A673 (cell line): ENCODE data around the gene SMARCAL1. TPM values are rescaled to one million over a fixed set of nuclear protein-coding genes. Genes with fewer than 3 reads are reported as not detected.

Source experiments
- BruUV-seq: library from RNA; stranded (reverse); fragments of 400-500 nt; replicated peaks from 2 replicates; lab custom pipeline; 2021; lab: Mats Ljungman, UMichigan
- CTCF ChIA-PET: fragments of 300-600 bp; sonication (Branson Sonifier 250); formaldehyde crosslinking; loops from one replicate; lab custom pipeline; 2022; ENCODE audit warnings: antibody characterized with exemption; lab: Charles Lee
- POLR2A ChIA-PET: fragments of 300-600 bp; sonication (Branson Sonifier 250); formaldehyde crosslinking; loops from one replicate; lab custom pipeline; 2022; ENCODE audit warnings: antibody characterized with exemption; ENCODE audit not compliant: low non-redundant PET; lab: Charles Lee
- DNase-seq: peaks from one replicate; pipeline ENCODE4 v3.0.0-alpha.2; 2015; ENCODE audit warnings: low spot score
- H3K27ac ChIP-seq: fragments of 200-600 bp; sonication (generic); 2 replicates; pipeline ENCODE4 v1.5.1; 2016; ENCODE audit warnings: mixed run types, low read depth, mild to moderate bottlenecking, mixed read lengths, antibody characterized with exemption, low read length; ENCODE audit not compliant: poor library complexity, severe bottlenecking
- H3K27me3 ChIP-seq: fragments of 200-600 bp; sonication (generic); replicated peaks from 2 replicates; pipeline ENCODE4 v1.6.1; 2017; ENCODE audit warnings: mixed run types, low read depth, mild to moderate bottlenecking, mixed read lengths, antibody characterized with exemption, low read length; ENCODE audit not compliant: insufficient read depth, poor library complexity
- H3K36me3 ChIP-seq: fragments of 200-600 bp; sonication (generic); 2 replicates; pipeline ENCODE4 v1.6.1; 2016; ENCODE audit warnings: mixed run types, mild to moderate bottlenecking, mixed read lengths, antibody characterized with exemption, low read length; ENCODE audit not compliant: insufficient read depth, poor library complexity, severe bottlenecking
- H3K4me1 ChIP-seq: fragments of 200-600 bp; sonication (generic); 2 replicates; pipeline ENCODE4 v1.6.1; 2017; ENCODE audit warnings: mixed run types, mild to moderate bottlenecking, mixed read lengths, antibody characterized with exemption, low read length; ENCODE audit not compliant: insufficient read depth, poor library complexity, severe bottlenecking
- H3K4me3 ChIP-seq: fragments of 200-600 bp; sonication (generic); 2 replicates; pipeline ENCODE4 v1.5.1; 2016; ENCODE audit warnings: low read depth, mixed run types, mild to moderate bottlenecking, mixed read lengths, low read length; ENCODE audit not compliant: poor library complexity, severe bottlenecking
- H3K9me3 ChIP-seq: fragments of 200-600 bp; sonication (generic); 2 replicates; pipeline ENCODE4 v1.6.1; 2016; ENCODE audit warnings: mixed run types, low read depth, mild to moderate bottlenecking, mixed read lengths, antibody characterized with exemption, low read length; ENCODE audit not compliant: poor library complexity, severe bottlenecking
- EZH2 ChIP-seq: fragments of 200-600 bp; sonication (generic); IDR thresholded peaks from 2 replicates; pipeline ENCODE4 v1.6.1; 2017; ENCODE audit warnings: borderline replicate concordance, low read depth, mild to moderate bottlenecking, mixed read lengths, antibody characterized with exemption, low read length; ENCODE audit not compliant: poor library complexity, severe bottlenecking
- intact Hi-C: fragments of 100-400 bp; cut with micrococcal nuclease; formaldehyde crosslinking; loops from one replicate; pipeline ENCODE4 v1.10.0; 2022; ENCODE audit not compliant: unreplicated experiment
- total RNA-seq: library from RNA; stranded (reverse); gene quantifications from 2 replicates; pipeline ENCODE4 v1.2.3, GENCODE V29; 2021
- TF ChIP-seq, protein P1 (sequence below): fragments of 300-800, 200-600 bp; sonication (generic); conservative IDR thresholded peaks from 2 replicates; pipeline ENCODE4 v1.5.1; 2017; ENCODE audit warnings: low read depth, mild to moderate bottlenecking, antibody characterized with exemption, low read length, moderate library complexity, mixed read lengths

Gene SMARCAL1
- total RNA-seq, 1 experiment from 2014 or later: 20.7 TPM

DNA sequence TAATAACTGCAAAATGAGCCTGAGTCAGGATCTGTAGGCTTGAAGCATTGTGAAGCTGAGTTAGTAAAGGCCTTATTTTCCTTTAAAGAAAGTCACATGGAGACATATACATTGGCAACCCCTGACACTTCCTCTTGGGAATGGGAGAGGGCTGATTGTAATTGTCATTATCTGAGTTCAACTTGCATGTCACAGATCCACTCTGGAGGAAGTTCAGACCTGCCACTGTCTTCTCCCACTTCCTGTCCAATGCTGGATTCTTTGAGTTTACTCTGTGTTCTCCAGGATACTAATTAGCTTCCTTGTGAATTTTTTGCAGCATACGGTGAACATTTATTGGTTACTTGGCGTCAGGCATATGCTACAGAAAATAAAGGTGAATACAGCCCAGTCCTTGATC lies 34.1 kb downstream of the SMARCAL1 start:
- POLR2A ChIA-PET: no interaction called here
- Histone ChIP-seq H3K27ac (no peak overlapping the region), H3K9me3 (no peaks in the 10 kb centered on the region), H3K36me3 (peaks cover 13% of the 10 kb centered on the region), H3K27me3 (no peaks in the 10 kb centered on the region), H3K4me3 (no peak overlapping the region), H3K4me1 (peaks cover 15% of the 10 kb centered on the region)
- CTCF ChIA-PET: no interaction called here
- TF ChIP-seq, protein P1, sequence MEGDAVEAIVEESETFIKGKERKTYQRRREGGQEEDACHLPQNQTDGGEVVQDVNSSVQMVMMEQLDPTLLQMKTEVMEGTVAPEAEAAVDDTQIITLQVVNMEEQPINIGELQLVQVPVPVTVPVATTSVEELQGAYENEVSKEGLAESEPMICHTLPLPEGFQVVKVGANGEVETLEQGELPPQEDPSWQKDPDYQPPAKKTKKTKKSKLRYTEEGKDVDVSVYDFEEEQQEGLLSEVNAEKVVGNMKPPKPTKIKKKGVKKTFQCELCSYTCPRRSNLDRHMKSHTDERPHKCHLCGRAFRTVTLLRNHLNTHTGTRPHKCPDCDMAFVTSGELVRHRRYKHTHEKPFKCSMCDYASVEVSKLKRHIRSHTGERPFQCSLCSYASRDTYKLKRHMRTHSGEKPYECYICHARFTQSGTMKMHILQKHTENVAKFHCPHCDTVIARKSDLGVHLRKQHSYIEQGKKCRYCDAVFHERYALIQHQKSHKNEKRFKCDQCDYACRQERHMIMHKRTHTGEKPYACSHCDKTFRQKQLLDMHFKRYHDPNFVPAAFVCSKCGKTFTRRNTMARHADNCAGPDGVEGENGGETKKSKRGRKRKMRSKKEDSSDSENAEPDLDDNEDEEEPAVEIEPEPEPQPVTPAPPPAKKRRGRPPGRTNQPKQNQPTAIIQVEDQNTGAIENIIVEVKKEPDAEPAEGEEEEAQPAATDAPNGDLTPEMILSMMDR: no peak
- TF ChIP-seq EZH2: no peak
- no peak for DNase-seq
- BruUV-seq: no TSS peak
- intact Hi-C loops: no loop called here

DNA sequence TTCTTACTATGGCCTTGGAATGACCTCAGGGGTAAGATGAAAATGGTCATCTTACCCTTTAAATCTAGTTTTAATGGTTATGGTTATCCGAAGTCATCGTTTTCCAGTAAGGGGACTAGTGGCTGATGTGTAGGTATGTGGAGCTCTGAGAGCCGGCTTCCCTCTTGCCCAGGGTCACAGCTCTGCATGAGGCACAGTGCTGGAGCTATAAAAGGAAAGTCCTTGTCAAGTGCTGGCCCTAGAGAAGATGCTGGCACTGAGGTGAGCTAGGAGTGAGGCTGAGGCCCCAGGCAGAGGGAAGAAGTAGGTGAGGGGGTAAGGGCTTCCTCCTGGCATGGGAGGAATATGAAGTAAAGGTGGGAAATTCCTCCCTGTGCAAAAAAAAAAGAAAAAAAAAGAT lies 35.0 kb downstream of the SMARCAL1 start:
- no peak for DNase-seq
- POLR2A ChIA-PET: no interaction called here
- no TSS peak for BruUV-seq
- CTCF ChIA-PET: no interaction called here
- Histone ChIP-seq H3K4me3 (no peak overlapping the region), H3K27ac (no peak overlapping the region), H3K36me3 (peaks cover 13% of the 10 kb centered on the region), H3K27me3 (no peaks in the 10 kb centered on the region), H3K4me1 (peaks cover 15% of the 10 kb centered on the region), H3K9me3 (no peaks in the 10 kb centered on the region)
- intact Hi-C loops: no loop called here
- TF ChIP-seq, protein P1: no peak
- TF ChIP-seq EZH2: no peak

DNA sequence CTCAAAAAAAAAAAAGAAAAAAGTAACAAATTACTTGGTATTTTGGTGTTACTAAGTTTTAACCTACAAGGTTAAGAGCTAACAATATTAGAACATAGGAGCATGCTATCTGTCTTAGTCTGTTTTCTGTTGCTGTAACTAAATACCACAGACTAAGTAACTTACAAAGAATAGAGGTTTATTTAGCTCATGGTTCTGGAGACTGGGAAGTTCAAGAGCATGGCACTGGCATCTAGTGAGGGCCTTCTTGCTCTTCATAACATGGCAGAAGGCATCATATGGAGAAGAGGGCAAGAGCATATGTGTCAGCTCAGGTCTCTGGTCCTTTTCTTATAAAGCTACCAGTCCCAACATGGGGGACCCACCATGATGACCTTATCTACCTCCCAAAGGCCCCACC lies 36.5 kb downstream of the SMARCAL1 start:
- no peak overlapping the region for H3K4me3 ChIP-seq
- ChIA-PET CTCF (no interaction called here), POLR2A (interaction anchor here (0.6 kb wide), 2 partner anchors 26 to 30 kb away, joined by 3 to 5 read pairs; no protein-coding TSS in a partner anchor)
- peaks cover 13% of the 10 kb centered on the region for H3K36me3 ChIP-seq
- peaks cover 15% of the 10 kb centered on the region for H3K4me1 ChIP-seq
- no peaks in the 10 kb centered on the region for H3K27me3 ChIP-seq
- H3K27ac ChIP-seq: no peak overlapping the region
- DNase-seq: no peak
- intact Hi-C loops: no loop called here
- no peaks in the 10 kb centered on the region for H3K9me3 ChIP-seq
- TF ChIP-seq, protein P1: no peak
- no TSS peak for BruUV-seq
